ENCODE measurements around the gene ANKH. TPM values are rescaled to one million over a fixed set of nuclear protein-coding genes. Genes with fewer than 3 reads are reported as not detected.
"Not testable (repeated sequence)": the region's sequence is repeated elsewhere in the genome, so short reads cannot be mapped to it uniquely, and the experiment has no call there.

ANKH gene
- total and polyA plus RNA-seq, 5 donors from 2014 or later: 56.6 to 177 (median 63.2) TPM

DNA sequence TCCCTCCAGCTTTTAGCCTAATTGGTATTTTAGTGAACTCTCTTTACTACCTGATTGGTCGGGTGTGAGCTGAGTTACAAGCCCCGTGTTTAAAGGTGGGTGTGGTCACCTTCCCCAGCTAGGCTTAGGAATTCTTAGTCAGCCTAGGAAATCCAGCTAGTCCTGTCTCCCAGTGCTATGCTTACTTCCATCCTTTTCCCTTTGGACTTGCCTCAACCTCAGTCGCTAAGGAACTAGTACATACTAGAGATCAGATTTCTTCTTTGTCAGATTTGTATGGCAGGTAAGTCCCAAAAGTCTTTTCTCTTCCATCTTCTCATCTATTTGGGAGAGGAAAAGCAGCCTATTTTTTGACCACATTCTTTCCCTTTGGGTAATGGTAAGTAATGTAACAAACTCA lies 22.6 kb downstream of the ANKH start:
- Mint-ChIP-seq H3K36me3 (peaks cover 36% of the 10 kb centered on the region), H3K27ac (peak overlapping the region in 1 of 3 donors; percentile 28), H3K4me1 (peaks cover 33 to 72% (median 53%) of the 10 kb centered on the region in 4 donors)
- peaks cover 43% of the 10 kb centered on the region for H3K36me3 ChIP-seq (ENCODE audit: control insufficient read depth, insufficient read depth, low read length)
- not testable (repeated sequence) for ATAC-seq (ENCODE audit: low read depth in 2 of 2); H3K4me3 ChIP-seq (ENCODE audit: low read depth, low read length); H3K4me1 ChIP-seq (ENCODE audit: control insufficient read depth, insufficient read depth, low read length, poor library complexity, severe bottlenecking); H3K27me3 ChIP-seq (ENCODE audit: control insufficient read depth, insufficient read depth, low read length); DNase-seq; H3K9me3 Mint-ChIP-seq; H3K9me3 ChIP-seq (ENCODE audit: control insufficient read depth in 2 of 2, low read length in 2 of 2); H3K4me3 Mint-ChIP-seq; H3K27me3 Mint-ChIP-seq; H3K27ac ChIP-seq (ENCODE audit: insufficient read depth, low read length, poor library complexity, severe bottlenecking)

DNA sequence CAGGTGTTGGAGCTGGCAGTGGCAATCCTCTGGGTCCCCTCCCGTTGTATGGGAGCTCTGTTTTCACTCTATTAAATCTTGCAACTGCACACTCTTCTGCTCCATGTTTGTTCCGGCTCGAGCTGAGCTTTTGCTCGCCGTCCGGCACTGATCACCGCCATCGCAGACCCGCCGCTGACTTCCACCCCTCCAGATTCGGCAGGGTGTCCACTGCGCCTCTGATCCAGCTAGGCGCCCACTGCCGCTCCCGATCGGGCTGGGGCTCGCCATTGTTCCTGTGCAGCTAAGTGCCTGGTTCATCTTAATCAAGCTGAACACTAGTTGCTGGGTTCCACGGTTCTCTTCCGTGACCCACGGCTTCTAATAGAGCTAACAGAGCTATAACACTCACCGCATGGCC lies 23.2 kb downstream of the ANKH start:
- DNase-seq (no peak), ATAC-seq (ENCODE audit: low read depth in 2 of 2) (no peak)
- Mint-ChIP-seq H3K9me3 (no peaks in the 10 kb centered on the region), H3K27ac (no peak overlapping the region), H3K27me3 (no peaks in the 10 kb centered on the region), H3K4me3 (no peak overlapping the region), H3K36me3 (peaks cover 39% of the 10 kb centered on the region), H3K4me1 (peaks cover 33 to 72% (median 56%) of the 10 kb centered on the region in 4 donors)
- no peaks in the 10 kb centered on the region for H3K9me3 ChIP-seq (ENCODE audit: control insufficient read depth in 2 of 2, low read length in 2 of 2)
- no peaks in the 10 kb centered on the region for H3K4me1 ChIP-seq (ENCODE audit: control insufficient read depth, insufficient read depth, low read length, poor library complexity, severe bottlenecking)
- no peaks in the 10 kb centered on the region for H3K27me3 ChIP-seq (ENCODE audit: control insufficient read depth, insufficient read depth, low read length)
- H3K4me3 ChIP-seq (ENCODE audit: low read depth, low read length): no peak overlapping the region
- H3K27ac ChIP-seq (ENCODE audit: insufficient read depth, low read length, poor library complexity, severe bottlenecking): no peak overlapping the region
- peaks cover 43% of the 10 kb centered on the region for H3K36me3 ChIP-seq (ENCODE audit: control insufficient read depth, insufficient read depth, low read length)

DNA sequence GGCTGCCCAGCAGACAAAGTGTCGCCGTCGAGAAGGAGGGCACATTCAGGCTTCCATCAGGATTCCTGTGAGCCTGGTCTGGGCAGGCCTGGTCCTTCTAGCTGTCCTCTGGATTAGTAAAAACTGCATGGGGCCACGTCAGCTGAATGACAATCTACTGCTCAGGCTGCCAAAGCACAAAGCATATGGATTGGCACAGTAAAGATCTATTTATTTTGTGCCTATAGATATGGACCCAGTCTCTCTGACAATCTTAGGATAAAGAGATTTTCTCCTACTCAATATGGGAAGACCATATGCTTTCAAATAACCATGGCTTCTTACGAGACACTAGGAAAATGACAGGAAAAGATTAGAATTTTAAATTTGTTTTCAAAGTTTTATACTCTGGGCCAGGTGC lies 24.1 kb downstream of the ANKH start:
- Mint-ChIP-seq H3K9me3 (no peaks in the 10 kb centered on the region), H3K36me3 (peaks cover 40% of the 10 kb centered on the region), H3K4me1 (peaks cover 26 to 68% (median 53%) of the 10 kb centered on the region in 4 donors), H3K27ac (no peak overlapping the region), H3K27me3 (no peaks in the 10 kb centered on the region), H3K4me3 (no peak overlapping the region)
- H3K27ac ChIP-seq (ENCODE audit: insufficient read depth, low read length, poor library complexity, severe bottlenecking): no peak overlapping the region
- no peaks in the 10 kb centered on the region for H3K9me3 ChIP-seq (ENCODE audit: control insufficient read depth in 2 of 2, low read length in 2 of 2)
- no peaks in the 10 kb centered on the region for H3K27me3 ChIP-seq (ENCODE audit: control insufficient read depth, insufficient read depth, low read length)
- DNase-seq (no peak), ATAC-seq (ENCODE audit: low read depth in 2 of 2) (no peak)
- H3K4me3 ChIP-seq (ENCODE audit: low read depth, low read length): no peak overlapping the region
- peaks cover 43% of the 10 kb centered on the region for H3K36me3 ChIP-seq (ENCODE audit: control insufficient read depth, insufficient read depth, low read length)
- H3K4me1 ChIP-seq (ENCODE audit: control insufficient read depth, insufficient read depth, low read length, poor library complexity, severe bottlenecking): no peaks in the 10 kb centered on the region

- Mint-ChIP-seq H3K4me1 (peaks cover 25 to 67% (median 52%) of the 10 kb centered on the region in 4 donors), H3K27me3 (no peaks in the 10 kb centered on the region), H3K4me3 (no peak overlapping the region), H3K9me3 (peaks cover 0 to 2% (median 0%) of the 10 kb centered on the region in 7 donors), H3K27ac (peak overlapping the region in 2 of 3 donors; percentile 23 to 59), H3K36me3 (peaks cover 44% of the 10 kb centered on the region)
- Histone ChIP-seq H3K4me1 (ENCODE audit: control insufficient read depth, insufficient read depth, low read length, poor library complexity, severe bottlenecking) (no peaks in the 10 kb centered on the region), H3K27ac (ENCODE audit: insufficient read depth, low read length, poor library complexity, severe bottlenecking) (no peak overlapping the region), H3K4me3 (ENCODE audit: low read depth, low read length) (no peak overlapping the region), H3K36me3 (ENCODE audit: control insufficient read depth, insufficient read depth, low read length) (peaks cover 26% of the 10 kb centered on the region), H3K27me3 (ENCODE audit: control insufficient read depth, insufficient read depth, low read length) (no peaks in the 10 kb centered on the region), H3K9me3 (ENCODE audit: control insufficient read depth in 2 of 2, low read length in 2 of 2) (no peaks in the 10 kb centered on the region)
- no peak for ATAC-seq (ENCODE audit: low read depth in 2 of 2)
- DNase-seq: no peak
Measured at GRCh38 chr5:14842117-14842516, 29.5 kb downstream of the ANKH start.

GRCh38 chr5:14840624-14841023 lies 31.0 kb downstream of the ANKH start:
- Mint-ChIP-seq H3K27me3 (no peaks in the 10 kb centered on the region), H3K4me1 (peaks cover 25 to 69% (median 50%) of the 10 kb centered on the region in 4 donors), H3K9me3 (peaks cover 0 to 2% (median 0%) of the 10 kb centered on the region in 7 donors), H3K27ac (peak overlapping the region in 2 of 3 donors; percentile 21 to 55), H3K4me3 (no peak overlapping the region), H3K36me3 (peaks cover 47% of the 10 kb centered on the region)
- ATAC-seq (ENCODE audit: low read depth in 2 of 2) (no peak), DNase-seq (no peak)
- Histone ChIP-seq H3K4me3 (ENCODE audit: low read depth, low read length) (no peak overlapping the region), H3K36me3 (ENCODE audit: control insufficient read depth, insufficient read depth, low read length) (peaks cover 16% of the 10 kb centered on the region), H3K9me3 (ENCODE audit: control insufficient read depth in 2 of 2, low read length in 2 of 2) (no peaks in the 10 kb centered on the region), H3K27me3 (ENCODE audit: control insufficient read depth, insufficient read depth, low read length) (no peaks in the 10 kb centered on the region), H3K4me1 (ENCODE audit: control insufficient read depth, insufficient read depth, low read length, poor library complexity, severe bottlenecking) (no peaks in the 10 kb centered on the region), H3K27ac (ENCODE audit: insufficient read depth, low read length, poor library complexity, severe bottlenecking) (no peak overlapping the region)

- Histone ChIP-seq H3K4me1 (ENCODE audit: control insufficient read depth, insufficient read depth, low read length, poor library complexity, severe bottlenecking) (no peaks in the 10 kb centered on the region), H3K27ac (ENCODE audit: insufficient read depth, low read length, poor library complexity, severe bottlenecking) (no peak overlapping the region), H3K4me3 (ENCODE audit: low read depth, low read length) (no peak overlapping the region), H3K27me3 (ENCODE audit: control insufficient read depth, insufficient read depth, low read length) (no peaks in the 10 kb centered on the region), H3K36me3 (ENCODE audit: control insufficient read depth, insufficient read depth, low read length) (peaks cover 10% of the 10 kb centered on the region), H3K9me3 (ENCODE audit: control insufficient read depth in 2 of 2, low read length in 2 of 2) (no peaks in the 10 kb centered on the region)
- no peak for ATAC-seq (ENCODE audit: low read depth in 2 of 2)
- peaks cover 20 to 73% (median 52%) of the 10 kb centered on the region in 4 donors for H3K4me1 Mint-ChIP-seq
- H3K36me3 Mint-ChIP-seq: peaks cover 38% of the 10 kb centered on the region
- DNase-seq: no peak
- no peak overlapping the region for H3K4me3 Mint-ChIP-seq
- H3K27me3 Mint-ChIP-seq: no peaks in the 10 kb centered on the region
- peaks cover 0 to 2% (median 0%) of the 10 kb centered on the region in 7 donors for H3K9me3 Mint-ChIP-seq
- no peak overlapping the region for H3K27ac Mint-ChIP-seq
Measured at GRCh38 chr5:14838396-14839319, 32.9 kb downstream of the ANKH start.

DNA sequence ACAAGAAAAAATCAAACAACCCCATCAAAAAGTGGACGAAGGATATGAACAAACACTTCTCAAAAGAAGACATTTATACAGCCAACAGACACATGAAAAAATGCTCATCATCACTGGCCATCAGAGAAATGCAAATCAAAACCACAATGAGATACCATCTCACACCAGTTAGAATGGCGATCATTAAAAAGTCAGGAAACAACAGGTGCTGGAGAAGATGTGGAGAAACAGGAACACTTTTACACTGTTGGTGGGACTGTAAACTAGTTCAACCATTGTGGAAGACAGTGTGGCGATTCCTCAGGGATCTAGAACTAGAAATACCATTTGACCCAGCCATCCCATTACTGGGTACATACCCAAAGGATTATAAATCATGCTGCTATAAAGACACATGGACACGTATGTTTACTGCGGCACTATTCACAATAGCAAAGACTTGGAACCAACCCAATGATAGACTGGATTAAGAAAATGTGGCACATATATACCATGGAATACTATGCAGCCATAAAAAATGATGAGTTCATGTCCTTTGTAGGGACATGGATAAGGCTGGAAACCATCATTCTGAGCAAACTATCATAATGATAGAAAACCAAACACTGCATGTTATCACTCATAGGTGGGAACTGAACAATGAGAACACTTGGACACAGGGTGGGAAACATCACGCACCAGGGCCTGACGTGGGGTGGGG lies 34.0 kb downstream of the ANKH start:
- not testable (repeated sequence) for DNase-seq; ATAC-seq (ENCODE audit: low read depth in 2 of 2); H3K27ac Mint-ChIP-seq; H3K4me3 ChIP-seq (ENCODE audit: low read depth, low read length); H3K27ac ChIP-seq (ENCODE audit: insufficient read depth, low read length, poor library complexity, severe bottlenecking); H3K9me3 Mint-ChIP-seq; H3K4me1 ChIP-seq (ENCODE audit: control insufficient read depth, insufficient read depth, low read length, poor library complexity, severe bottlenecking); H3K4me3 Mint-ChIP-seq; H3K27me3 Mint-ChIP-seq; H3K9me3 ChIP-seq (ENCODE audit: control insufficient read depth in 2 of 2, low read length in 2 of 2); H3K27me3 ChIP-seq (ENCODE audit: control insufficient read depth, insufficient read depth, low read length)
- peaks cover 10% of the 10 kb centered on the region for H3K36me3 ChIP-seq (ENCODE audit: control insufficient read depth, insufficient read depth, low read length)
- peaks cover 22 to 76% (median 56%) of the 10 kb centered on the region in 4 donors for H3K4me1 Mint-ChIP-seq
- H3K36me3 Mint-ChIP-seq: peaks cover 37% of the 10 kb centered on the region

Measured in CD4-positive, CD25-positive, alpha-beta regulatory T cell (primary cell).